ENCODE measurements around the gene SMIM15. TPM values are rescaled to one million over a fixed set of nuclear protein-coding genes. Genes with fewer than 3 reads are reported as not detected.

The SMIM15 gene
- total RNA-seq, 3 donors from 2014 or later (not counting 1 experiment from before 2014, with no cell fraction given), result 19.5 to 24.1 (median 23.8) TPM

GRCh38 chr5:61139094-61139873 is 23.0 kb downstream of the SMIM15 start:
- no peaks in the 10 kb centered on the region for H3K36me3 Mint-ChIP-seq
- TF ChIP-seq CTCF (IDR thresholded peaks at IDR 0.05), result no peak
- H3K27ac Mint-ChIP-seq, result no peak overlapping the region
- Histone ChIP-seq H3K27me3 (ENCODE audit: control insufficient read depth, insufficient read depth, low read length) (no peaks in the 10 kb centered on the region), H3K9me3 (ENCODE audit: control insufficient read depth, insufficient read depth, low read length) (no peaks in the 10 kb centered on the region), H3K36me3 (ENCODE audit: control insufficient read depth, insufficient read depth, low read length) (no peaks in the 10 kb centered on the region), H3K4me1 (ENCODE audit: control insufficient read depth, insufficient read depth, low read length) (no peaks in the 10 kb centered on the region), H3K27ac (ENCODE audit: low read length) (no peak overlapping the region), H3K4me3 (ENCODE audit: low read length) (no peak overlapping the region)
- no peaks in the 10 kb centered on the region for H3K27me3 Mint-ChIP-seq (ENCODE audit: low read depth in 2 of 2)
- H3K4me1 Mint-ChIP-seq, result no peaks in the 10 kb centered on the region
- H3K4me3 Mint-ChIP-seq, result no peak overlapping the region
- no peaks in the 10 kb centered on the region for H3K9me3 Mint-ChIP-seq
- DNase-seq (peak in 1 of 2 donors; percentile 4), ATAC-seq (peak in 1 of 3 donors; percentile 36)
- intact Hi-C loops (cut with micrococcal nuclease), result no loop called here
- 87% methylated on average over 5 of the region's 5 CpGs for WGBS (ENCODE audit: insufficient coverage)

- no peak overlapping the region for H3K27ac ChIP-seq (ENCODE audit: low read length)
- Mint-ChIP-seq H3K4me1 (no peaks in the 10 kb centered on the region), H3K9me3 (no peaks in the 10 kb centered on the region), H3K36me3 (no peaks in the 10 kb centered on the region), H3K27me3 (ENCODE audit: low read depth in 2 of 2) (no peaks in the 10 kb centered on the region), H3K4me3 (no peak overlapping the region), H3K27ac (no peak overlapping the region)
- no peaks in the 10 kb centered on the region for H3K36me3 ChIP-seq (ENCODE audit: control insufficient read depth, insufficient read depth, low read length)
- intact Hi-C loops (cut with micrococcal nuclease), result no loop called here
- no peak overlapping the region for H3K4me3 ChIP-seq (ENCODE audit: low read length)
- TF ChIP-seq CTCF (IDR thresholded peaks at IDR 0.05), result no peak
- 97% methylated on average over 1 of the region's 1 CpG for WGBS (ENCODE audit: insufficient coverage)
- ATAC-seq, result no peak
- no peaks in the 10 kb centered on the region for H3K4me1 ChIP-seq (ENCODE audit: control insufficient read depth, insufficient read depth, low read length)
- no peak for DNase-seq
- H3K9me3 ChIP-seq (ENCODE audit: control insufficient read depth, insufficient read depth, low read length), result no peaks in the 10 kb centered on the region
- H3K27me3 ChIP-seq (ENCODE audit: control insufficient read depth, insufficient read depth, low read length), result no peaks in the 10 kb centered on the region
Measured at GRCh38 chr5:61137835-61138234, 24.4 kb downstream of the SMIM15 start.

GRCh38 chr5:61132559-61132958 is 29.7 kb downstream of the SMIM15 start:
- no peak for TF ChIP-seq CTCF (IDR thresholded peaks at IDR 0.05)
- Histone ChIP-seq H3K4me3 (ENCODE audit: low read length) (no peak overlapping the region), H3K4me1 (ENCODE audit: control insufficient read depth, insufficient read depth, low read length) (no peaks in the 10 kb centered on the region), H3K27ac (ENCODE audit: low read length) (no peak overlapping the region), H3K9me3 (ENCODE audit: control insufficient read depth, insufficient read depth, low read length) (no peaks in the 10 kb centered on the region), H3K27me3 (ENCODE audit: control insufficient read depth, insufficient read depth, low read length) (no peaks in the 10 kb centered on the region), H3K36me3 (ENCODE audit: control insufficient read depth, insufficient read depth, low read length) (no peaks in the 10 kb centered on the region)
- Mint-ChIP-seq H3K9me3 (no peaks in the 10 kb centered on the region), H3K4me1 (no peaks in the 10 kb centered on the region), H3K27ac (no peak overlapping the region), H3K36me3 (no peaks in the 10 kb centered on the region), H3K27me3 (ENCODE audit: low read depth in 2 of 2) (no peaks in the 10 kb centered on the region), H3K4me3 (no peak overlapping the region)
- ATAC-seq (no peak), DNase-seq (no peak)
- 80% methylated on average over 1 of the region's 1 CpG for WGBS (ENCODE audit: insufficient coverage)
- intact Hi-C loops (cut with micrococcal nuclease), result no loop called here

- Mint-ChIP-seq H3K4me3 (no peak overlapping the region), H3K27me3 (ENCODE audit: low read depth in 2 of 2) (no peaks in the 10 kb centered on the region), H3K9me3 (peaks cover 0 to 3% of the 10 kb centered on the region in 2 donors), H3K36me3 (peaks cover 7% of the 10 kb centered on the region), H3K27ac (no peak overlapping the region), H3K4me1 (no peaks in the 10 kb centered on the region)
- ATAC-seq (no peak), DNase-seq (no peak)
- no peak overlapping the region for H3K27ac ChIP-seq (ENCODE audit: low read length)
- no peaks in the 10 kb centered on the region for H3K27me3 ChIP-seq (ENCODE audit: control insufficient read depth, insufficient read depth, low read length)
- no peaks in the 10 kb centered on the region for H3K9me3 ChIP-seq (ENCODE audit: control insufficient read depth, insufficient read depth, low read length)
- no peak overlapping the region for H3K4me3 ChIP-seq (ENCODE audit: low read length)
- intact Hi-C loops (cut with micrococcal nuclease), result no loop called here
- H3K4me1 ChIP-seq (ENCODE audit: control insufficient read depth, insufficient read depth, low read length), result no peaks in the 10 kb centered on the region
- TF ChIP-seq CTCF (IDR thresholded peaks at IDR 0.05), result no peak
- no peaks in the 10 kb centered on the region for H3K36me3 ChIP-seq (ENCODE audit: control insufficient read depth, insufficient read depth, low read length)
- 100% methylated on average over 1 of the region's 2 CpGs for WGBS (ENCODE audit: insufficient coverage)
Measured at GRCh38 chr5:61130289-61130688, 32.0 kb downstream of the SMIM15 start.

Data from natural killer cell (primary cell).